OCI-LY3 (cell line): ENCODE results near the gene CITED2.
A peak's percentile ranks its signal among the peaks of the same experiment; 100 is the strongest.

Experiments
- H2AFZ ChIP-seq: fragments of 200-600, 300-600 bp; shearing (Covaris generic); 2 replicates; pipeline ENCODE4 v1.6.0; 2014; ENCODE audit warnings: antibody characterized with exemption, low read depth, low read length
- H3K27ac ChIP-seq: fragments of 200-600, 300-600 bp; sonication (generic); 2 replicates; pipeline ENCODE4 v1.5.1; 2014; ENCODE audit warnings: mild to moderate bottlenecking, low read length, moderate library complexity, mixed read lengths
- H3K27me3 ChIP-seq: fragments of 200-600, 300-600 bp; sonication (generic); 2 replicates; pipeline ENCODE4 v1.6.1; 2014; ENCODE audit warnings: low read depth, low read length, mixed read lengths
- H3K36me3 ChIP-seq: fragments of 200-600, 300-600 bp; sonication (generic); replicated peaks from 2 replicates; pipeline ENCODE3; 2014; ENCODE audit warnings: low read depth, low read length, mixed read lengths
- H3K4me1 ChIP-seq: fragments of 300-600, 200-600 bp; sonication (generic); 2 replicates; pipeline ENCODE4 v1.6.1; 2014; ENCODE audit warnings: low read length, mixed read lengths
- H3K4me2 ChIP-seq: fragments of 200-600, 300-600 bp; sonication (generic); 2 replicates; pipeline ENCODE4 v1.6.1; 2014; ENCODE audit warnings: low read length, mixed read lengths
- H3K4me3 ChIP-seq: fragments of 300-600, 200-600 bp; sonication (generic); 2 replicates; pipeline ENCODE4 v1.5.1; 2014; ENCODE audit warnings: antibody characterized with exemption, mild to moderate bottlenecking, low read length, moderate library complexity
- H3K79me2 ChIP-seq: fragments of 300-600, 200-600 bp; shearing (Covaris generic); 2 replicates; pipeline ENCODE4 v1.6.1; 2014; ENCODE audit warnings: mild to moderate bottlenecking, low read length, mixed read lengths
- H3K9ac ChIP-seq: fragments of 300-600, 200-600 bp; shearing (Covaris generic); 2 replicates; pipeline ENCODE4 v1.6.0; 2014; ENCODE audit warnings: mild to moderate bottlenecking, low read length, moderate library complexity
- H3K9me3 ChIP-seq: fragments of 200-600, 300-600 bp; shearing (Covaris generic); 2 replicates; pipeline ENCODE4 v1.6.1; 2014; ENCODE audit warnings: low read length, mixed read lengths; ENCODE audit not compliant: insufficient read depth
- H4K20me1 ChIP-seq: fragments of 200-600, 300-600 bp; sonication (generic); 2 replicates; pipeline ENCODE4 v1.6.1; 2016; ENCODE audit warnings: low read length, mixed read lengths; ENCODE audit not compliant: insufficient read depth
- CTCF ChIP-seq: fragments of 200-600, 300-600 bp; sonication (generic); IDR thresholded peaks from 2 replicates; pipeline ENCODE4 v1.5.1; 2014; ENCODE audit warnings: antibody characterized with exemption, low read length, low read depth
- EZH2phosphoT487 ChIP-seq: fragments of 200-600 bp; shearing (Covaris generic); IDR thresholded peaks from 2 replicates; pipeline ENCODE4 v1.6.1; 2018; ENCODE audit warnings: antibody characterized with exemption, mixed run types, low read depth

Gene CITED2

GRCh38 chr6:139329224-139329623 is 45.2 kb downstream of the CITED2 start:
- no peak overlapping the region for H3K27ac ChIP-seq

DNA sequence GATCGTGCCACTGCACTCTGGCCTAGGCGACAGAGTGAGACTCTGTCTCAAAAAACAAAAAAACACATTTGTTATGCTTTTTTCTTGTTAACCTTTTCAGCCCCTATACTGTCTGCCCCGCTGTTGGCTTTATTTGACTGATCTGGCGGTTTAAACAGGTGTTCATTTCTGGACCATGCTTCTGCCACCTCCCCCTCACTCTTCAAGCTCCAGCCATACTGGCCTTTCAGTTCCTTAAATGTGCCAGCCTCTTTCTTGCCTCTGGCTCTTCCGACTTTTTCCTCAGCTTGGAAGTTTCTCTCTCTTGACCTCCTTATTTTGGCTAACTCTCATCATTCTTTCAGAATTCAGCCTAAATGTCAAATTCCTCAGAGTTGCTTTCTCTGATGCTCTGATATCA is 47.4 kb downstream of the CITED2 start:
- Histone ChIP-seq H3K79me2 (no peaks in the 10 kb centered on the region), H3K27me3 (no peaks in the 10 kb centered on the region), H4K20me1 (no peaks in the 10 kb centered on the region), H3K9ac (no peak overlapping the region), H3K4me1 (peaks cover 40% of the 10 kb centered on the region), H3K9me3 (no peaks in the 10 kb centered on the region), H3K36me3 (no peaks in the 10 kb centered on the region), H2AFZ (no peak overlapping the region), H3K27ac (no peak overlapping the region), H3K4me2 (peak overlapping the region; percentile 45), H3K4me3 (no peak overlapping the region)
- TF ChIP-seq CTCF, result no peak
- no peak for TF ChIP-seq EZH2phosphoT487

More at GRCh38 chr6:139329224-139329623, 45.2 kb downstream of the CITED2 start:
- no peaks in the 10 kb centered on the region for H3K36me3 ChIP-seq
- H4K20me1 ChIP-seq, result no peaks in the 10 kb centered on the region
- peaks cover 33% of the 10 kb centered on the region for H3K4me1 ChIP-seq
- no peaks in the 10 kb centered on the region for H3K79me2 ChIP-seq
- no peak for TF ChIP-seq CTCF
- TF ChIP-seq EZH2phosphoT487, result no peak
- no peaks in the 10 kb centered on the region for H3K27me3 ChIP-seq
- no peaks in the 10 kb centered on the region for H3K9me3 ChIP-seq
- no peak overlapping the region for H3K4me2 ChIP-seq
- H3K4me3 ChIP-seq, result no peak overlapping the region
- H2AFZ ChIP-seq, result no peak overlapping the region
- no peak overlapping the region for H3K9ac ChIP-seq

GRCh38 chr6:139325686-139326085 is 48.8 kb downstream of the CITED2 start:
- H3K4me2 ChIP-seq, result peak overlapping the region; percentile 29; the same call in 1 of the 2 replicates

DNA sequence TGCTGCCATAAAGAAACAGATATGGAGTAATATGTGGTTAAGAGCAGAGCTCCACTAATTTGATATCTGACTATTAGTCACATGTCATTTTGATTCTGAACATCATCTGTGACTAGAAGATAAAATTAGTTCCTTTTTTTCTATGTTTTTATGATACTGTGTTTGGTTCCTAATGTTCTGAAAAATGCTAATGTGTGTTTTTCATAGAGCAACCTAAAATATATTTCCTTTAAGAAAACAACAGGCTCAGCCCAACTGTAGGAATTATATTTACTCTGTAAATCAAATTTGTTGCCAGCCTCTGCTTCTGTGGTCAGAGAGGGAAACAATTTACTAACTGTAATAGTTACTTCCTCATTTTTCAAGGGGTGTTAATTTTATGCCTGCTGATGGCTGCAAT is 49.3 kb downstream of the CITED2 start:
- no peak for TF ChIP-seq EZH2phosphoT487
- no peak for TF ChIP-seq CTCF
- Histone ChIP-seq H3K4me2 (peak overlapping the region; percentile 29), H3K4me3 (no peak overlapping the region), H3K27ac (peak overlapping the region; percentile 19), H3K36me3 (no peaks in the 10 kb centered on the region), H3K79me2 (no peaks in the 10 kb centered on the region), H3K9me3 (no peaks in the 10 kb centered on the region), H4K20me1 (no peaks in the 10 kb centered on the region), H3K4me1 (peaks cover 40% of the 10 kb centered on the region), H2AFZ (no peak overlapping the region), H3K9ac (no peak overlapping the region), H3K27me3 (no peaks in the 10 kb centered on the region)

More at GRCh38 chr6:139325686-139326085, 48.8 kb downstream of the CITED2 start:
- H4K20me1 ChIP-seq, result no peaks in the 10 kb centered on the region
- TF ChIP-seq CTCF, result no peak
- TF ChIP-seq EZH2phosphoT487, result no peak
- no peak overlapping the region for H3K4me3 ChIP-seq
- H3K4me1 ChIP-seq, result peaks cover 40% of the 10 kb centered on the region
- no peak overlapping the region for H2AFZ ChIP-seq
- no peaks in the 10 kb centered on the region for H3K27me3 ChIP-seq
- peak overlapping the region; percentile 19 for H3K27ac ChIP-seq
- H3K79me2 ChIP-seq, result no peaks in the 10 kb centered on the region
- no peaks in the 10 kb centered on the region for H3K9me3 ChIP-seq
- no peaks in the 10 kb centered on the region for H3K36me3 ChIP-seq
- no peak overlapping the region for H3K9ac ChIP-seq
